ENCODE measurements around the gene ARID1A. TPM values are rescaled to one million over a fixed set of nuclear protein-coding genes. Genes with fewer than 3 reads are reported as not detected.

The ARID1A gene
- total and polyA plus RNA-seq, 8 donors = 9.9 to 74.2 (median 45.3) TPM

DNA sequence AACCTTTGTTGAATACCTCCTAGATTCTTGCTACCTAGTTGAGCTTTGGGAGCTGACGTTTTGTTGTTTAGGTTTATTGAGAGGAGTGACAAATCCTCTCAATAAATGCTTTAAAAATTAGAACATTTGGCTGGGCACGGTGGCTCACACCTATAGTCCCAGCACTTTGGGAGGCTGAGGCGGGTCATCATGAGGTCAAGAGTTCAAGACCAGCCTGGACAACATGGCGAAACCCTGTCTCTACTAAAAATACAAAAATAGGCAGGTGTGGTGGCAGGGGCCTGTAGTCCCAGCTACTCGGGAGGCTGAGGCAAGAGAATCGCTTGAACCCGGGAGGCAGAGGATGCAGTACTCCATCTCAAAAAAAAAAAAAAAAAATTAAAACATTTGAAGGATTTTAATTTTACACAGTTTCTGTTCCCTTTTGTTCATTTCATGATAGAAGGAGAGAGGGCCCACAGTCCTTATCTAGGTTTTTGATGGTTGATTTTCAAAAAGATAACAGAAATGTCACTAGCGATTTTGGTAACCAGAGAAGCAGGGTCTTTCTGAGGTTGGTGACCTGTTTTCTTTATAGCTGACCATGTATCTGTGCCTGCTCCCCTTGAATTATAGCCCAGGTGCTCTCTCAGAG, 47.7 kb downstream of the ARID1A start:
- intact Hi-C loops (cut with DNase I; ENCODE audit: low total_unique reads) = no loop called here
- 77 to 83% (median 82%) methylated on average over 8 of the region's 8 CpGs for WGBS, 5 donors
- Histone ChIP-seq H3K27ac (peak overlapping the region; percentile 14 to 88 (median 59)), H3K4me1 (peaks cover 20 to 96% (median 63%) of the 10 kb centered on the region in 4 donors), H3K36me3 (peaks cover 16 to 87% (median 60%) of the 10 kb centered on the region in 4 donors), H3K4me3 (no peak overlapping the region), H3K9me3 (no peaks in the 10 kb centered on the region), H3K27me3 (no peaks in the 10 kb centered on the region)
- TF ChIP-seq EP300 (IDR thresholded peaks at IDR 0.05) = no peak
- TF ChIP-seq POLR2AphosphoS5 (IDR thresholded peaks at IDR 0.05) = no peak
- TF ChIP-seq POLR2A (IDR thresholded peaks at IDR 0.05) = no peak
- TF ChIP-seq, protein P1, sequence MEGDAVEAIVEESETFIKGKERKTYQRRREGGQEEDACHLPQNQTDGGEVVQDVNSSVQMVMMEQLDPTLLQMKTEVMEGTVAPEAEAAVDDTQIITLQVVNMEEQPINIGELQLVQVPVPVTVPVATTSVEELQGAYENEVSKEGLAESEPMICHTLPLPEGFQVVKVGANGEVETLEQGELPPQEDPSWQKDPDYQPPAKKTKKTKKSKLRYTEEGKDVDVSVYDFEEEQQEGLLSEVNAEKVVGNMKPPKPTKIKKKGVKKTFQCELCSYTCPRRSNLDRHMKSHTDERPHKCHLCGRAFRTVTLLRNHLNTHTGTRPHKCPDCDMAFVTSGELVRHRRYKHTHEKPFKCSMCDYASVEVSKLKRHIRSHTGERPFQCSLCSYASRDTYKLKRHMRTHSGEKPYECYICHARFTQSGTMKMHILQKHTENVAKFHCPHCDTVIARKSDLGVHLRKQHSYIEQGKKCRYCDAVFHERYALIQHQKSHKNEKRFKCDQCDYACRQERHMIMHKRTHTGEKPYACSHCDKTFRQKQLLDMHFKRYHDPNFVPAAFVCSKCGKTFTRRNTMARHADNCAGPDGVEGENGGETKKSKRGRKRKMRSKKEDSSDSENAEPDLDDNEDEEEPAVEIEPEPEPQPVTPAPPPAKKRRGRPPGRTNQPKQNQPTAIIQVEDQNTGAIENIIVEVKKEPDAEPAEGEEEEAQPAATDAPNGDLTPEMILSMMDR (IDR thresholded peaks at IDR 0.05) = no peak
- no peak for DNase-seq

DNA sequence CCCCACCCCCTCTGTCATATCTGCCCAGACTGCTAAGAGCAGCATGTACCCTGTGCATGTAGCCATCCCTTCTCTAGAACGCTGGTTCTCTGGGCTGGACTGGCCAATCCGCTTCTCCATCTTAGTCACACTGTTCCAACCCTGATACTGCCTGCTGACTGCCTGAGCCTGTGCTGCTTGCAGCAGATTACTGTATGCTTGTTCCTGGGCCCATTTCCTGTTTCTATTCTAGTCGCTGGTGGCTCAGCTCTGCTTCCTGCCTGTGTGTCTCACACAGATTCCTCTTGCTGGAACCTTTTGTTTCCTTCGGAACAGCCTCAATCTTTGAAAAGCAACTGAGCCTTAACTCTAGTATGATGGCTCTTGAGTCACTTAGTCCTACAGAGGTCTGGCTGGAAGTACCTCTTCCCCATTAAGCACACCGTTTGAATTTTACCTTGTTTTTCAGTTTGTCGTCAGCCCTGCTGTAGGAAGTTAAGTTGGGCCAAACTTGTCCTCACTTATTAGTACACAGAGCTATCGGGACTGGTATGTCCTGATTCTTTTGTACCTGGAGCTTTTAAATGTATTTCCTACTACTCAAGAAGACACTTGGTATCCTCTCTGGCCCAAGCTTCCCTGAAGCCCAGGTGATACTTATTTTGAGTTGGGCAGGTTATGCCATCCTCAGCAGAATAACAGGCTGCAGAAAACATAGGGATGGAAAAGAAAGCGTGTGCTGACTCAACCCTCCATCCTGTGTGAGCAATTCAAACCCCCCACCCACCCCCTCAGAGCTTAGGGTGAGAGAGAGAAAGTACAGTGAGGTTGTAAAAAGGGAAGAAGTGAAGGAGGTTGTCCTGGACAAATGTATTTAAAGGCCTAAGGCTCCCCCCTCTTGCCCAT, 48.5 kb downstream of the ARID1A start:
- Histone ChIP-seq H3K4me3 (no peak overlapping the region), H3K4me1 (peaks cover 16 to 97% (median 61%) of the 10 kb centered on the region in 4 donors), H3K27me3 (no peaks in the 10 kb centered on the region), H3K27ac (peak overlapping the region; percentile 42 to 88 (median 71)), H3K9me3 (no peaks in the 10 kb centered on the region), H3K36me3 (peaks cover 16 to 83% (median 59%) of the 10 kb centered on the region in 4 donors)
- WGBS, 5 donors = 41 to 59% (median 52%) methylated on average over 8 of the region's 8 CpGs
- intact Hi-C loops (cut with DNase I; ENCODE audit: low total_unique reads) = no loop called here
- DNase-seq = peak; percentile 69 to 86
- no peak for TF ChIP-seq EP300 (IDR thresholded peaks at IDR 0.05)
- no peak for TF ChIP-seq POLR2A (IDR thresholded peaks at IDR 0.05)
- peak in 2 of 3 donors; percentile 61 to 82 for TF ChIP-seq POLR2AphosphoS5 (IDR thresholded peaks at IDR 0.05)
- TF ChIP-seq, protein P1 (IDR thresholded peaks at IDR 0.05) = no peak

- H3K27ac ChIP-seq = peak overlapping the region; percentile 49 to 88 (median 71)
- TF ChIP-seq EP300 (IDR thresholded peaks at IDR 0.05) (no peak), POLR2AphosphoS5 (IDR thresholded peaks at IDR 0.05) (no peak), POLR2A (IDR thresholded peaks at IDR 0.05) (no peak)
- TF ChIP-seq, protein P1 (IDR thresholded peaks at IDR 0.05) = no peak
- no peak for DNase-seq
Measured at GRCh38 chr1:26745191-26745590, 49.4 kb downstream of the ARID1A start.

GRCh38 chr1:26747048-26747447, 51.2 kb downstream of the ARID1A start:
- intact Hi-C loops (cut with DNase I; ENCODE audit: low total_unique reads) = no loop called here
- no peak for DNase-seq
- H3K27ac ChIP-seq = peak overlapping the region in 2 of 5 donors; percentile 11 to 88
- H3K9me3 ChIP-seq = no peaks in the 10 kb centered on the region
- no peak for TF ChIP-seq POLR2A (IDR thresholded peaks at IDR 0.05)
- no peaks in the 10 kb centered on the region for H3K27me3 ChIP-seq
- 90 to 95% (median 94%) methylated on average over 5 of the region's 5 CpGs for WGBS, 5 donors
- H3K4me1 ChIP-seq = peaks cover 18 to 95% (median 54%) of the 10 kb centered on the region in 4 donors
- peaks cover 13 to 72% (median 59%) of the 10 kb centered on the region in 4 donors for H3K36me3 ChIP-seq
- no peak overlapping the region for H3K4me3 ChIP-seq

More at GRCh38 chr1:26745191-26745590, 49.4 kb downstream of the ARID1A start:
- no peaks in the 10 kb centered on the region for H3K9me3 ChIP-seq
- whole genome bisulfite sequencing, 5 donors = 63 to 70% (median 65%) methylated on average over 5 of the region's 5 CpGs
- H3K27me3 ChIP-seq = no peaks in the 10 kb centered on the region
- intact Hi-C loops (cut with DNase I; ENCODE audit: low total_unique reads) = no loop called here
- H3K4me1 ChIP-seq = peaks cover 14 to 97% (median 60%) of the 10 kb centered on the region in 4 donors
- no peak overlapping the region for H3K4me3 ChIP-seq
- peaks cover 17 to 81% (median 63%) of the 10 kb centered on the region in 4 donors for H3K36me3 ChIP-seq

Data from stomach (tissue), 9 donors.